ENCODE data around the gene TYW5. TPM values are rescaled to one million over a fixed set of nuclear protein-coding genes. Genes with fewer than 3 reads are reported as not detected.

TYW5 gene
- polyA plus RNA-seq, 3 donors, result 1.5 to 3.5 (median 1.6) TPM

DNA sequence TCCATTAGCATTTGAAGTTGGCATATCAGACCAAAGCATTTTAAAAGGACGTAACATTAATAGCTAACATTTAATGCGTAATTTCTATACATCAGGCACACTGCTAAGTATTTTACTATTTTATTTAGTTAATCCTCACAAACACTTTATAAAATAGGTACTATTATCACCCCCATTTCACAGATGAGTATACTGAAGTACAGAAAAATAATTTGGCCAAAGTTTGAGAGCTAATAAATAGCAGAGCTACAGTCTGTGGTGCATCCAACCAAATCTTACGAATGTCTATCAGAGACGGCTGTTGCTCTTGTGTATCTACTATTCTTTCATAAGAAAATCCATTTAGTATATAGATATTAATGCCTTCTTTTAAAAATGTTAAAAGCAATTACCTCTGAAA, 11.9 kb downstream of the TYW5 start:
- Histone ChIP-seq H3K79me2 (ENCODE audit: insufficient read depth, low read length) (no peaks in the 10 kb centered on the region), H3K4me2 (replicated peaks; ENCODE audit: extremely low read depth, low read length, poor library complexity, severe bottlenecking) (no peak overlapping the region), H3K27me3 (ENCODE audit: control insufficient read depth in 2 of 2, insufficient read depth in 2 of 2, low read length in 2 of 2) (no peaks in the 10 kb centered on the region), H3K36me3 (replicated peaks in 1 of 2; ENCODE audit: control insufficient read depth in 1 of 2, insufficient read depth in 2 of 2, low read length in 2 of 2) (peaks cover 58 to 91% of the 10 kb centered on the region in 2 donors), H3K4me3 (replicated peaks in 1 of 3; ENCODE audit: low read depth in 2 of 3, low read length in 3 of 3) (no peak overlapping the region), H3K27ac (ENCODE audit: low read depth in 1 of 2, low read length in 2 of 2) (no peak overlapping the region), H4K20me1 (ENCODE audit: insufficient read depth, low read length) (no peaks in the 10 kb centered on the region), H3K4me1 (ENCODE audit: control insufficient read depth in 1 of 2, insufficient read depth in 2 of 2, low read length in 2 of 2) (peaks cover 0 to 8% of the 10 kb centered on the region in 2 donors), H3K9me3 (replicated peaks in 1 of 2; ENCODE audit: control insufficient read depth in 1 of 2, insufficient read depth in 1 of 2, low read length in 2 of 2) (no peaks in the 10 kb centered on the region), H3K9ac (ENCODE audit: insufficient read depth, low read length, poor library complexity, severe bottlenecking) (no peak overlapping the region), H2AFZ (ENCODE audit: insufficient read depth, low read depth, low read length, poor library complexity, severe bottlenecking) (no peak overlapping the region)
- DNase-seq, result no peak
- no CpG with 5 or more reads among the region's 4 CpGs for WGBS (ENCODE audit: insufficient coverage)
- Mint-ChIP-seq H3K36me3 (peaks cover 53 to 81% of the 10 kb centered on the region in 2 donors), H3K27me3 (ENCODE audit: low read depth in 3 of 3) (no peaks in the 10 kb centered on the region), H3K4me1 (peaks cover 16% of the 10 kb centered on the region), H3K4me3 (no peak overlapping the region), H3K27ac (no peak overlapping the region), H3K9me3 (no peaks in the 10 kb centered on the region)
- TF ChIP-seq, protein P1, sequence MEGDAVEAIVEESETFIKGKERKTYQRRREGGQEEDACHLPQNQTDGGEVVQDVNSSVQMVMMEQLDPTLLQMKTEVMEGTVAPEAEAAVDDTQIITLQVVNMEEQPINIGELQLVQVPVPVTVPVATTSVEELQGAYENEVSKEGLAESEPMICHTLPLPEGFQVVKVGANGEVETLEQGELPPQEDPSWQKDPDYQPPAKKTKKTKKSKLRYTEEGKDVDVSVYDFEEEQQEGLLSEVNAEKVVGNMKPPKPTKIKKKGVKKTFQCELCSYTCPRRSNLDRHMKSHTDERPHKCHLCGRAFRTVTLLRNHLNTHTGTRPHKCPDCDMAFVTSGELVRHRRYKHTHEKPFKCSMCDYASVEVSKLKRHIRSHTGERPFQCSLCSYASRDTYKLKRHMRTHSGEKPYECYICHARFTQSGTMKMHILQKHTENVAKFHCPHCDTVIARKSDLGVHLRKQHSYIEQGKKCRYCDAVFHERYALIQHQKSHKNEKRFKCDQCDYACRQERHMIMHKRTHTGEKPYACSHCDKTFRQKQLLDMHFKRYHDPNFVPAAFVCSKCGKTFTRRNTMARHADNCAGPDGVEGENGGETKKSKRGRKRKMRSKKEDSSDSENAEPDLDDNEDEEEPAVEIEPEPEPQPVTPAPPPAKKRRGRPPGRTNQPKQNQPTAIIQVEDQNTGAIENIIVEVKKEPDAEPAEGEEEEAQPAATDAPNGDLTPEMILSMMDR (IDR thresholded peaks at IDR 0.05), result no peak
- intact Hi-C loops (cut with micrococcal nuclease), result no loop called here

DNA sequence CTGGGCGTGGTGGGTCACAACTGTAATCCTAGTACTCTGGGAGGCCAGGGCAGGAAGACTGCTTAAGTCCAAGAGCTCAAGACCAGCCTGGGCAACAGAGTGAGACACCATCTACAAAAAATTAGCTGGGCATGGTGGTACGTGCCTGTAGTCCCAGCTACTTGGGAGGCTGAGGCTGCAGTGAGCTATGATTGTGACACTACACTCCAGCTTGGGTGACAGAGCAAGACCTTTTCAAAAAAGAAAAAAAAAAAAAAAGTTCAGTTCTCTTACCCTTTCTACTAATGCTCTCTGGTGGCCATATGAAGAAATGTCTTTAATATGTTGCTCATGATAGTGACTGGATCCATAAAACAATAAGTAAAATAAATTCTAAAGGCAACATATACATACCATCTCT, 14.9 kb downstream of the TYW5 start:
- intact Hi-C loops (cut with micrococcal nuclease), result no loop called here
- Histone ChIP-seq H3K36me3 (replicated peaks in 1 of 2; ENCODE audit: control insufficient read depth in 1 of 2, insufficient read depth in 2 of 2, low read length in 2 of 2) (peaks cover 54 to 90% of the 10 kb centered on the region in 2 donors), H3K4me3 (replicated peaks in 1 of 3; ENCODE audit: low read depth in 2 of 3, low read length in 3 of 3) (no peak overlapping the region), H3K9ac (ENCODE audit: insufficient read depth, low read length, poor library complexity, severe bottlenecking) (no peak overlapping the region), H3K27me3 (ENCODE audit: control insufficient read depth in 2 of 2, insufficient read depth in 2 of 2, low read length in 2 of 2) (no peaks in the 10 kb centered on the region), H4K20me1 (ENCODE audit: insufficient read depth, low read length) (no peaks in the 10 kb centered on the region), H3K4me2 (replicated peaks; ENCODE audit: extremely low read depth, low read length, poor library complexity, severe bottlenecking) (no peak overlapping the region), H3K4me1 (ENCODE audit: control insufficient read depth in 1 of 2, insufficient read depth in 2 of 2, low read length in 2 of 2) (no peaks in the 10 kb centered on the region), H3K27ac (ENCODE audit: low read depth in 1 of 2, low read length in 2 of 2) (no peak overlapping the region), H3K9me3 (replicated peaks in 1 of 2; ENCODE audit: control insufficient read depth in 1 of 2, insufficient read depth in 1 of 2, low read length in 2 of 2) (no peaks in the 10 kb centered on the region), H2AFZ (ENCODE audit: insufficient read depth, low read depth, low read length, poor library complexity, severe bottlenecking) (no peak overlapping the region), H3K79me2 (ENCODE audit: insufficient read depth, low read length) (no peaks in the 10 kb centered on the region)
- 100% methylated on average over 1 of the region's 2 CpGs for WGBS (ENCODE audit: insufficient coverage)
- no peaks in the 10 kb centered on the region for H3K4me1 Mint-ChIP-seq
- DNase-seq, result no peak
- peaks cover 41 to 77% of the 10 kb centered on the region in 2 donors for H3K36me3 Mint-ChIP-seq
- H3K27ac Mint-ChIP-seq, result peak overlapping the region in 1 of 7 donors; percentile 21
- TF ChIP-seq, protein P1 (IDR thresholded peaks at IDR 0.05), result peak; percentile 23
- H3K9me3 Mint-ChIP-seq, result no peaks in the 10 kb centered on the region
- no peak overlapping the region for H3K4me3 Mint-ChIP-seq
- H3K27me3 Mint-ChIP-seq (ENCODE audit: low read depth in 3 of 3), result no peaks in the 10 kb centered on the region

Data from CD14-positive monocyte (primary cell).